ENCODE measurements around the gene DNASE2B. TPM values are rescaled to one million over a fixed set of nuclear protein-coding genes. Genes with fewer than 3 reads are reported as not detected.

DNASE2B gene
- polyA plus RNA-seq, 3 donors, result not detected

- Histone ChIP-seq H3K27ac (ENCODE audit: low read depth in 1 of 2, low read length in 2 of 2) (no peak overlapping the region), H3K4me3 (replicated peaks in 1 of 3; ENCODE audit: low read depth in 2 of 3, low read length in 3 of 3) (no peak overlapping the region), H3K79me2 (ENCODE audit: insufficient read depth, low read length) (no peaks in the 10 kb centered on the region), H3K4me1 (ENCODE audit: control insufficient read depth in 1 of 2, insufficient read depth in 2 of 2, low read length in 2 of 2) (no peaks in the 10 kb centered on the region), H3K9me3 (replicated peaks in 1 of 2; ENCODE audit: control insufficient read depth in 1 of 2, insufficient read depth in 1 of 2, low read length in 2 of 2) (peaks cover 0 to 8% of the 10 kb centered on the region in 2 donors), H3K27me3 (ENCODE audit: control insufficient read depth in 2 of 2, insufficient read depth in 2 of 2, low read length in 2 of 2) (no peaks in the 10 kb centered on the region), H3K9ac (ENCODE audit: insufficient read depth, low read length, poor library complexity, severe bottlenecking) (no peak overlapping the region), H3K36me3 (replicated peaks in 1 of 2; ENCODE audit: control insufficient read depth in 1 of 2, insufficient read depth in 2 of 2, low read length in 2 of 2) (no peaks in the 10 kb centered on the region), H4K20me1 (ENCODE audit: insufficient read depth, low read length) (no peaks in the 10 kb centered on the region), H2AFZ (ENCODE audit: insufficient read depth, low read depth, low read length, poor library complexity, severe bottlenecking) (no peak overlapping the region), H3K4me2 (replicated peaks; ENCODE audit: extremely low read depth, low read length, poor library complexity, severe bottlenecking) (no peak overlapping the region)
- Mint-ChIP-seq H3K27ac (no peak overlapping the region), H3K4me3 (no peak overlapping the region), H3K27me3 (ENCODE audit: low read depth in 3 of 3) (peaks cover 0 to 3% (median 1%) of the 10 kb centered on the region in 3 donors), H3K36me3 (no peaks in the 10 kb centered on the region), H3K9me3 (peaks cover 0 to 3% (median 0%) of the 10 kb centered on the region in 7 donors), H3K4me1 (peaks cover 9% of the 10 kb centered on the region)
- no peak for TF ChIP-seq CTCF (IDR thresholded peaks at IDR 0.05)
- no CpG with 5 or more reads among the region's 2 CpGs for WGBS (ENCODE audit: insufficient coverage)
- DNase-seq, result no peak
- intact Hi-C loops (cut with micrococcal nuclease), result loop anchor here in 1 of 2 donors (2.0 kb wide), 1 partner anchor 20 kb away; no protein-coding TSS in a partner anchor
Observed at GRCh38 chr1:84366786-84367185, 31.5 kb upstream of the DNASE2B start.

GRCh38 chr1:84367219-84367618 is 31.1 kb upstream of the DNASE2B start:
- H3K4me1 Mint-ChIP-seq, result peaks cover 9% of the 10 kb centered on the region
- peaks cover 0 to 3% (median 1%) of the 10 kb centered on the region in 3 donors for H3K27me3 Mint-ChIP-seq (ENCODE audit: low read depth in 3 of 3)
- Histone ChIP-seq H3K27me3 (ENCODE audit: control insufficient read depth in 2 of 2, insufficient read depth in 2 of 2, low read length in 2 of 2) (no peaks in the 10 kb centered on the region), H2AFZ (ENCODE audit: insufficient read depth, low read depth, low read length, poor library complexity, severe bottlenecking) (no peak overlapping the region), H4K20me1 (ENCODE audit: insufficient read depth, low read length) (no peaks in the 10 kb centered on the region), H3K27ac (ENCODE audit: low read depth in 1 of 2, low read length in 2 of 2) (no peak overlapping the region), H3K4me3 (replicated peaks in 1 of 3; ENCODE audit: low read depth in 2 of 3, low read length in 3 of 3) (no peak overlapping the region), H3K4me2 (replicated peaks; ENCODE audit: extremely low read depth, low read length, poor library complexity, severe bottlenecking) (no peak overlapping the region), H3K9ac (ENCODE audit: insufficient read depth, low read length, poor library complexity, severe bottlenecking) (no peak overlapping the region), H3K36me3 (replicated peaks in 1 of 2; ENCODE audit: control insufficient read depth in 1 of 2, insufficient read depth in 2 of 2, low read length in 2 of 2) (no peaks in the 10 kb centered on the region), H3K9me3 (replicated peaks in 1 of 2; ENCODE audit: control insufficient read depth in 1 of 2, insufficient read depth in 1 of 2, low read length in 2 of 2) (peaks cover 0 to 8% of the 10 kb centered on the region in 2 donors), H3K4me1 (ENCODE audit: control insufficient read depth in 1 of 2, insufficient read depth in 2 of 2, low read length in 2 of 2) (no peaks in the 10 kb centered on the region), H3K79me2 (ENCODE audit: insufficient read depth, low read length) (no peaks in the 10 kb centered on the region)
- intact Hi-C loops (cut with micrococcal nuclease), result loop anchor here in 1 of 2 donors (2.0 kb wide), 1 partner anchor 20 kb away; no protein-coding TSS in a partner anchor
- no peak for TF ChIP-seq CTCF (IDR thresholded peaks at IDR 0.05)
- H3K27ac Mint-ChIP-seq, result peak overlapping the region in 1 of 7 donors; percentile 6
- DNase-seq, result no peak
- no peaks in the 10 kb centered on the region for H3K36me3 Mint-ChIP-seq
- no CpG with 5 or more reads among the region's 1 CpG for WGBS (ENCODE audit: insufficient coverage)
- H3K9me3 Mint-ChIP-seq, result peaks cover 0 to 3% (median under 1%) of the 10 kb centered on the region in 7 donors
- no peak overlapping the region for H3K4me3 Mint-ChIP-seq
